SK-N-SH (cell line): ENCODE results near the gene GRK5. TPM values are rescaled to one million over a fixed set of nuclear protein-coding genes. Genes with fewer than 3 reads are reported as not detected.

ENCODE experiments used
- CTCF ChIA-PET: fragments of 300-600, 350-600 bp; formaldehyde crosslinking; extraction: SDS; loops from one replicate; lab custom pipeline; 2021; lab: Yijun Ruan, JAX
- POLR2A ChIA-PET: fragments of 350-600 bp; sonication (Branson Sonifier 250); formaldehyde crosslinking; extraction: SDS; loops from one replicate; lab custom pipeline; 2020; ENCODE audit warnings: antibody characterized with exemption, inconsistent platforms; lab: Yijun Ruan, JAX
- DNase-seq: peaks from one replicate; pipeline ENCODE4 v3.0.0; 2012
- H2AFZ ChIP-seq: fragments of 200-600 bp; sonication (generic); 2 replicates; pipeline ENCODE4 v1.8.1; 2016; ENCODE audit warnings: antibody characterized with exemption, mild to moderate bottlenecking, low read depth
- H3F3A ChIP-seq: fragments of 200-600 bp; sonication (generic); replicated peaks from 2 replicates; pipeline ENCODE3; 2016; ENCODE audit warnings: antibody characterized with exemption, mild to moderate bottlenecking; ENCODE audit not compliant: insufficient read depth
- H3K27ac ChIP-seq, 2 experiments: fragments of 200-500 bp in 1 of 2; fragments of 200-600 bp in 1 of 2; sonication (Bioruptor generic) in 1 of 2; sonication (generic), shearing (Covaris generic) in 1 of 2; 2 replicates each; pipeline versions ENCODE4 v1.5.1 to v1.6.1; 2014 to 2016; ENCODE audit warnings: low read depth in 2 of 2, inconsistent platforms in 1 of 2, low read length in 1 of 2, mild to moderate bottlenecking in 1 of 2, mixed read lengths in 1 of 2
- H3K27me3 ChIP-seq: fragments of 200-600 bp; sonication (generic), shearing (Covaris generic); 2 replicates; pipeline ENCODE4 v1.6.1; 2016; ENCODE audit warnings: mixed run types; ENCODE audit not compliant: insufficient read depth
- H3K36me3 ChIP-seq, 2 experiments: fragments of 200-500 bp in 1 of 2; fragments of 200-600 bp in 1 of 2; sonication (Bioruptor generic) in 1 of 2; sonication (generic) in 1 of 2; replicated peaks in 1 of 2; 2 replicates each; pipeline versions ENCODE3 to v1.5.1; 2014 to 2016; ENCODE audit warnings: low read length in 1 of 2, mild to moderate bottlenecking in 1 of 2; ENCODE audit not compliant: insufficient read depth in 2 of 2, control insufficient read depth in 1 of 2
- H3K4me1 ChIP-seq, 2 experiments: fragments of 200-500 bp in 1 of 2; fragments of 200-600 bp in 1 of 2; sonication (Bioruptor generic) in 1 of 2; sonication (generic), shearing (Covaris generic) in 1 of 2; 2 replicates each; pipeline versions ENCODE4 v1.5.1 to v1.6.1; 2014 to 2016; ENCODE audit warnings: low read depth in 1 of 2, low read length in 1 of 2, mixed run types in 1 of 2; ENCODE audit not compliant: insufficient read depth in 2 of 2, control insufficient read depth in 1 of 2
- H3K4me2 ChIP-seq: fragments of 200-600 bp; sonication (generic), shearing (Covaris generic); 2 replicates; pipeline ENCODE4 v1.6.1; 2017; ENCODE audit warnings: mixed run types
- H3K4me3 ChIP-seq, 2 experiments: fragments of 200-500 bp in 1 of 2; fragments of 200-600 bp in 1 of 2; sonication (Bioruptor generic) in 1 of 2; sonication (generic), shearing (Covaris generic) in 1 of 2; 2 replicates each; pipeline versions ENCODE4 v1.5.1 to v1.8.1; 2014 to 2016; ENCODE audit warnings: low read depth in 2 of 2, inconsistent platforms in 1 of 2, low read length in 1 of 2, mild to moderate bottlenecking in 1 of 2, mixed read lengths in 1 of 2, moderate library complexity in 1 of 2
- H3K79me2 ChIP-seq: fragments of 200-600 bp; sonication (generic); 2 replicates; pipeline ENCODE4 v1.8.1; 2017; ENCODE audit warnings: mild to moderate bottlenecking; ENCODE audit not compliant: insufficient read depth
- H3K9ac ChIP-seq: fragments of 200-600 bp; sonication (generic); 2 replicates; pipeline ENCODE4 v1.6.1; 2017; ENCODE audit warnings: mixed run types
- H3K9me2 ChIP-seq: fragments of 200-600 bp; sonication (generic); 2 replicates; pipeline ENCODE4 v1.6.1; 2017; ENCODE audit warnings: mixed run types
- H3K9me3 ChIP-seq: fragments of 200-600 bp; sonication (generic); 2 replicates; pipeline ENCODE4 v1.6.1; 2017; ENCODE audit warnings: mixed run types, mild to moderate bottlenecking, moderate library complexity
- H4K20me1 ChIP-seq: fragments of 200-600 bp; sonication (generic); 2 replicates; pipeline ENCODE4 v1.6.1; 2017; ENCODE audit warnings: mild to moderate bottlenecking, mixed run types; ENCODE audit not compliant: insufficient read depth
- CHD2 ChIP-seq: fragments of 150-350 bp; IDR thresholded peaks from 2 replicates; pipeline ENCODE4 v1.6.1; 2018; ENCODE audit warnings: low read length; ENCODE audit not compliant: partially characterized antibody
- EP300 ChIP-seq, 2 experiments: IDR thresholded peaks; 2 replicates each; pipeline versions ENCODE4 v1.4.0 to v1.6.1; 2012; ENCODE audit warnings: borderline replicate concordance in 1 of 2, low read depth in 1 of 2, low read length in 1 of 2
- EZH2phosphoT487 ChIP-seq: fragments of 200-600 bp; sonication (generic); IDR thresholded peaks from 2 replicates; pipeline ENCODE4 v1.6.1; 2017; ENCODE audit warnings: low read depth, mixed run types, mild to moderate bottlenecking, antibody characterized with exemption, moderate library complexity, borderline replicate concordance
- FOXM1 ChIP-seq: IDR thresholded peaks from 2 replicates; pipeline ENCODE4 v1.4.0; 2012; ENCODE audit warnings: low read depth, mild to moderate bottlenecking
- GABPA ChIP-seq: IDR thresholded peaks from 2 replicates; pipeline ENCODE4 v1.4.0; 2012; ENCODE audit warnings: low read depth, mild to moderate bottlenecking
- JUND ChIP-seq: IDR thresholded peaks from 2 replicates; pipeline ENCODE4 v1.4.0; 2012
- MEF2A ChIP-seq: IDR thresholded peaks from 2 replicates; pipeline ENCODE4 v1.4.0; 2012; ENCODE audit warnings: low read depth, borderline replicate concordance
- POLR2AphosphoS5 ChIP-seq: IDR thresholded peaks from 2 replicates; pipeline ENCODE4 v1.6.1; 2012; ENCODE audit warnings: low read depth, low read length
- RAD21 ChIP-seq: IDR thresholded peaks from 2 replicates; pipeline ENCODE4 v1.6.1; 2012; ENCODE audit warnings: mild to moderate bottlenecking, low read length
- RFX5 ChIP-seq: IDR thresholded peaks from 2 replicates; pipeline ENCODE4 v1.6.1; 2012; ENCODE audit warnings: mild to moderate bottlenecking, improper control_type of control experiment, low read length
- TCF12 ChIP-seq: IDR thresholded peaks from 2 replicates; pipeline ENCODE4 v1.4.0; 2012
- TEAD4 ChIP-seq: IDR thresholded peaks from 2 replicates; pipeline ENCODE4 v1.4.0; 2012; ENCODE audit warnings: mild to moderate bottlenecking, borderline replicate concordance; ENCODE audit not compliant: insufficient read depth
- USF2 ChIP-seq: fragments of 150-350 bp; IDR thresholded peaks from 2 replicates; pipeline ENCODE4 v1.6.1; 2017; ENCODE audit warnings: antibody characterized with exemption, low read length, low read depth, borderline replicate concordance
- ZBTB33 ChIP-seq: IDR thresholded peaks from 2 replicates; pipeline ENCODE4 v1.4.0; 2012; ENCODE audit warnings: low read depth, borderline replicate concordance
- WGBS: methylation state at CpG from one replicate; pipeline ENCODE4 v1.1.6; 2017; ENCODE audit warnings: low lambda C conversion rate; 5-methylcytosine and 5-hydroxymethylcytosine counted together
- polyA plus RNA-seq, 3 experiments: library from polyadenylated mRNA; depleted of rRNA; stranded (reverse); fragments of >200 nt; gene quantifications; 2 replicates each; pipeline ENCODE4 v1.2.3, GENCODE V29; 2012
- TF ChIP-seq, protein P1 (sequence below): IDR thresholded peaks from 2 replicates; pipeline ENCODE4 v1.6.1; 2012; ENCODE audit warnings: mild to moderate bottlenecking, low read depth, low read length, moderate library complexity
- TF ChIP-seq, protein P2 (sequence below): fragments of 200-600 bp; sonication (generic); IDR thresholded peaks from 2 replicates; pipeline ENCODE4 v1.6.1; 2017; ENCODE audit warnings: antibody characterized with exemption, mild to moderate bottlenecking, moderate library complexity
- TF ChIP-seq, protein P3 (sequence below): IDR thresholded peaks from 2 replicates; pipeline ENCODE4 v1.4.0; 2012; ENCODE audit warnings: low read depth, borderline replicate concordance
- TF ChIP-seq, protein P4 (sequence below): IDR thresholded peaks from 2 replicates; pipeline ENCODE4; 2012

The GRK5 gene
- polyA plus RNA-seq, 1 of the 3 experiments (the other 2 are of a cell fraction) = 12.1 TPM

DNA sequence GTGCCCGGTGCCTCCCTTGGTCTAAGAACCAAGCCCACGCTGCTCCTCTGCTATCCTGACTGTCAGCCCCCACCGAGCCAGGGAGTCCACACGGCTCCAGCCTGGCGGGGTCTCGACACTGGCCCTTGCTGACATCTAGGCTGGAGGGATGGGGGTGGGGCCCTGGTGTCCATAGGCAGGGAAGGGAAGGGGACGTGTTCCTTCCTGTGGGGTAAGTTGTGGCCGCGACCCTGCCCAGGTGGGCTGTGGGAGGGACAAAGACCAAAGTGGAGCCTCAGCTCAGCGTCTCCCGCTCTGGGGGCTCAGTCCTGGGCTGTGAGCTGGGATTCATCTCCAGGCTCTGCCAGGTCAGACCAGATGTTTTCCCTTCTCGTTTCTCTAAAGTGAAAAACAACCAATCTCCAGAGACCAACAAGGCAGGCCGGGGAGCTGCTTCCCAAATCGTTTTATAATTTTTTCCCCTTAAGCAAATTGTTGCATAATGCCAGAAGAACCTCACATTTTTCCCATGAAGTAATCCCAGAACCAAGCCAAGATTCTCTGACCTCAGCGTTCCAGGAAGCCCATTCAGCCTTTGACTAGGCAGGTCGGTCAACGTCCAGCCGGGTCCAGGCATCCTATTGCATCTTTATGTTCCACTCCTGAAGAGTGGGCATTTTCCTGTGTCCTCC lies 233.9 kb downstream of the GRK5 start:
- no peak overlapping the region for H3K4me3 ChIP-seq
- no peak overlapping the region for H3K9ac ChIP-seq
- no peaks in the 10 kb centered on the region for H3F3A ChIP-seq
- H3K36me3 ChIP-seq = no peaks in the 10 kb centered on the region
- peaks cover 0 to 3% of the 10 kb centered on the region in 2 experiments; a peak in 1 of 4 replicates for H3K4me1 ChIP-seq
- no peak overlapping the region for H2AFZ ChIP-seq
- H3K9me2 ChIP-seq = no peaks in the 10 kb centered on the region
- ChIA-PET POLR2A (interaction anchor here (1.5 kb wide), 1 partner anchor 16 kb away, joined by 4 read pairs; no protein-coding TSS in a partner anchor), CTCF (interaction anchor here (10.6 to 19.8 kb wide), 2 partner anchors 20 to 237 kb away, joined by 150 to 505 read pairs; partner anchors contain the start of gene GRK5)
- H4K20me1 ChIP-seq = no peaks in the 10 kb centered on the region
- no peak for TF ChIP-seq USF2
- TF ChIP-seq EZH2phosphoT487 = no peak
- TF ChIP-seq FOXM1 = no peak
- no peak for TF ChIP-seq ZBTB33
- no peak for TF ChIP-seq POLR2AphosphoS5
- TF ChIP-seq, protein P1, sequence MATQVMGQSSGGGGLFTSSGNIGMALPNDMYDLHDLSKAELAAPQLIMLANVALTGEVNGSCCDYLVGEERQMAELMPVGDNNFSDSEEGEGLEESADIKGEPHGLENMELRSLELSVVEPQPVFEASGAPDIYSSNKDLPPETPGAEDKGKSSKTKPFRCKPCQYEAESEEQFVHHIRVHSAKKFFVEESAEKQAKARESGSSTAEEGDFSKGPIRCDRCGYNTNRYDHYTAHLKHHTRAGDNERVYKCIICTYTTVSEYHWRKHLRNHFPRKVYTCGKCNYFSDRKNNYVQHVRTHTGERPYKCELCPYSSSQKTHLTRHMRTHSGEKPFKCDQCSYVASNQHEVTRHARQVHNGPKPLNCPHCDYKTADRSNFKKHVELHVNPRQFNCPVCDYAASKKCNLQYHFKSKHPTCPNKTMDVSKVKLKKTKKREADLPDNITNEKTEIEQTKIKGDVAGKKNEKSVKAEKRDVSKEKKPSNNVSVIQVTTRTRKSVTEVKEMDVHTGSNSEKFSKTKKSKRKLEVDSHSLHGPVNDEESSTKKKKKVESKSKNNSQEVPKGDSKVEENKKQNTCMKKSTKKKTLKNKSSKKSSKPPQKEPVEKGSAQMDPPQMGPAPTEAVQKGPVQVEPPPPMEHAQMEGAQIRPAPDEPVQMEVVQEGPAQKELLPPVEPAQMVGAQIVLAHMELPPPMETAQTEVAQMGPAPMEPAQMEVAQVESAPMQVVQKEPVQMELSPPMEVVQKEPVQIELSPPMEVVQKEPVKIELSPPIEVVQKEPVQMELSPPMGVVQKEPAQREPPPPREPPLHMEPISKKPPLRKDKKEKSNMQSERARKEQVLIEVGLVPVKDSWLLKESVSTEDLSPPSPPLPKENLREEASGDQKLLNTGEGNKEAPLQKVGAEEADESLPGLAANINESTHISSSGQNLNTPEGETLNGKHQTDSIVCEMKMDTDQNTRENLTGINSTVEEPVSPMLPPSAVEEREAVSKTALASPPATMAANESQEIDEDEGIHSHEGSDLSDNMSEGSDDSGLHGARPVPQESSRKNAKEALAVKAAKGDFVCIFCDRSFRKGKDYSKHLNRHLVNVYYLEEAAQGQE = no peak
- no peak for TF ChIP-seq MEF2A
- TF ChIP-seq RFX5 = no peak
- no peak for TF ChIP-seq CHD2
- no peak for TF ChIP-seq GABPA
- TF ChIP-seq, protein P2, sequence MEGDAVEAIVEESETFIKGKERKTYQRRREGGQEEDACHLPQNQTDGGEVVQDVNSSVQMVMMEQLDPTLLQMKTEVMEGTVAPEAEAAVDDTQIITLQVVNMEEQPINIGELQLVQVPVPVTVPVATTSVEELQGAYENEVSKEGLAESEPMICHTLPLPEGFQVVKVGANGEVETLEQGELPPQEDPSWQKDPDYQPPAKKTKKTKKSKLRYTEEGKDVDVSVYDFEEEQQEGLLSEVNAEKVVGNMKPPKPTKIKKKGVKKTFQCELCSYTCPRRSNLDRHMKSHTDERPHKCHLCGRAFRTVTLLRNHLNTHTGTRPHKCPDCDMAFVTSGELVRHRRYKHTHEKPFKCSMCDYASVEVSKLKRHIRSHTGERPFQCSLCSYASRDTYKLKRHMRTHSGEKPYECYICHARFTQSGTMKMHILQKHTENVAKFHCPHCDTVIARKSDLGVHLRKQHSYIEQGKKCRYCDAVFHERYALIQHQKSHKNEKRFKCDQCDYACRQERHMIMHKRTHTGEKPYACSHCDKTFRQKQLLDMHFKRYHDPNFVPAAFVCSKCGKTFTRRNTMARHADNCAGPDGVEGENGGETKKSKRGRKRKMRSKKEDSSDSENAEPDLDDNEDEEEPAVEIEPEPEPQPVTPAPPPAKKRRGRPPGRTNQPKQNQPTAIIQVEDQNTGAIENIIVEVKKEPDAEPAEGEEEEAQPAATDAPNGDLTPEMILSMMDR = no peak
- no peak for TF ChIP-seq EP300 (IDR thresholded peaks at IDR 0.05; ENCODE audit: borderline replicate concordance in 1 of 2, low read depth in 1 of 2, low read length in 1 of 2)
- TF ChIP-seq RAD21 = no peak
- TF ChIP-seq TCF12 = no peak
- no peak for TF ChIP-seq TEAD4
- TF ChIP-seq, protein P3, sequence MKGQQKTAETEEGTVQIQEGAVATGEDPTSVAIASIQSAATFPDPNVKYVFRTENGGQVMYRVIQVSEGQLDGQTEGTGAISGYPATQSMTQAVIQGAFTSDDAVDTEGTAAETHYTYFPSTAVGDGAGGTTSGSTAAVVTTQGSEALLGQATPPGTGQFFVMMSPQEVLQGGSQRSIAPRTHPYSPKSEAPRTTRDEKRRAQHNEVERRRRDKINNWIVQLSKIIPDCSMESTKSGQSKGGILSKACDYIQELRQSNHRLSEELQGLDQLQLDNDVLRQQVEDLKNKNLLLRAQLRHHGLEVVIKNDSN = no peak
- TF ChIP-seq, protein P4, sequence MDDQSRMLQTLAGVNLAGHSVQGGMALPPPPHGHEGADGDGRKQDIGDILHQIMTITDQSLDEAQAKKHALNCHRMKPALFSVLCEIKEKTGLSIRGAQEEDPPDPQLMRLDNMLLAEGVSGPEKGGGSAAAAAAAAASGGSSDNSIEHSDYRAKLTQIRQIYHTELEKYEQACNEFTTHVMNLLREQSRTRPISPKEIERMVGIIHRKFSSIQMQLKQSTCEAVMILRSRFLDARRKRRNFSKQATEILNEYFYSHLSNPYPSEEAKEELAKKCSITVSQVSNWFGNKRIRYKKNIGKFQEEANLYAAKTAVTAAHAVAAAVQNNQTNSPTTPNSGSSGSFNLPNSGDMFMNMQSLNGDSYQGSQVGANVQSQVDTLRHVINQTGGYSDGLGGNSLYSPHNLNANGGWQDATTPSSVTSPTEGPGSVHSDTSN = no peak
- no peak for TF ChIP-seq JUND
- no peaks in the 10 kb centered on the region for H3K9me3 ChIP-seq
- H3K27ac ChIP-seq = no peak overlapping the region
- H3K27me3 ChIP-seq = no peaks in the 10 kb centered on the region
- DNase-seq = no peak
- 80% methylated on average over 12 of the region's 18 CpGs for WGBS
- no peak overlapping the region for H3K4me2 ChIP-seq
- no peaks in the 10 kb centered on the region for H3K79me2 ChIP-seq
